Motor neuron (in vitro differentiated cells): Measurements from ENCODE around the gene FRMD4A. TPM values are rescaled to one million over a fixed set of nuclear protein-coding genes. Genes with fewer than 3 reads are reported as not detected.

ENCODE experiments used
- ATAC-seq, 8 experiments: fragments of 200-7000 bp; cut with Tn5 transposase; replicated peaks in 6 of 8; 2 replicates each; pipeline ENCODE4 v1.8.0; 2021; ENCODE audit warnings: mild to moderate bottlenecking in 8 of 8, moderate library complexity in 8 of 8
- H3K27ac ChIP-seq, 2 donors: fragments of 250-450 bp; sonication (Bioruptor Pico); 2 replicates each; pipeline ENCODE4 v1.9.0; 2021; ENCODE audit warnings: antibody characterized with exemption in 2 of 2, mild to moderate bottlenecking in 2 of 2, moderate library complexity in 1 of 2
- H3K4me1 ChIP-seq, 2 donors: fragments of 250-450 bp; sonication (Bioruptor Pico); replicated peaks in 1 of 2; 2 replicates each; pipeline ENCODE4 v1.6.1; 2021; ENCODE audit warnings: antibody characterized with exemption in 2 of 2, mild to moderate bottlenecking in 2 of 2, moderate library complexity in 1 of 2
- H3K4me3 ChIP-seq, 5 donors: fragments of 250-450 bp; sonication (Bioruptor Pico); 2 replicates each; pipeline ENCODE4 v1.9.0; 2021; ENCODE audit warnings: antibody characterized with exemption in 5 of 5, mild to moderate bottlenecking in 5 of 5, moderate library complexity in 4 of 5
- WGBS, 10 experiments: fragments of 450-650 bp; shearing (Covaris generic); methylation state at CpG; one replicate each; pipeline ENCODE4 v1.0.0; 2022; 5-methylcytosine and 5-hydroxymethylcytosine counted together
- in situ Hi-C, 9 experiments: fragments of 400-800 bp; cut with MboI; loops; one replicate each; pipeline ENCODE4 v1.15.0; 2021; ENCODE audit warnings: low sequenced_read_pairs in 9 of 9, low pct_unique_long_range_greater_than_20kb in 2 of 9; ENCODE audit not compliant: unreplicated experiment in 9 of 9
- total RNA-seq, 8 experiments: library from RNA; unstranded; fragments of 300-600 nt; gene quantifications; 2 replicates each; pipeline versions ENCODE4 v1.2.3 to v1.2.4, GENCODE V29; 2022

The FRMD4A gene
- total RNA-seq, 8 experiments from 2014 or later: 18.6 to 87.3 (median 44.5) TPM

DNA sequence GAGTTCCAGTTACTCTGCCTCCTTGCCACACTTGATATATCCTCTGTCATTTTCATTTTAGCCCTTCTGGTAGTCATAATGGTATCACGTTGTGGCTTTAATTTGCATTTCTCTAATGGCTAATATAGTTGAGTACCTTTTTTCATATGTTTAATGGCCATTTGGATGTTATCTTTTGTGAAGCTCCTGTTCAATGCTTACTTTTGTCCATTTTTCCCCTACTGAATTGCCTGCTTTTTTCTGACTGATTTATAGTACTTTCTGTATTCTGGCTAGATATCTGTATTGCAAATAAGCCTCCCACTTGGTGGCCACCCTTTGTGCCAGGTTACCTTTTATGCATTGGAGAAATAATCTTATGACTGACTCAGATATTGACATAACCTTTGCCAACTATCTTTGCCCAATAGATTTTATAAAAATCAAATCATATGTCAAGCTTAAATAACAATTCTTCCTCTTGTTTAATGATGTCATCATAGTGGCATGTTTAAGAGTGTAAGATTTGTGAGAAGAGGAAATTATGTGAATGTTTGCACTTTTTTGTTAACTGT is 693.3 kb downstream of the FRMD4A start:
- in situ Hi-C loops: no loop called here
- 0 to 100% (median 57%) methylated on average over 1 of the region's 1 CpG; no CpG with 5 or more reads in 1 of the 10 experiments for WGBS, 10 experiments
- ATAC-seq: peak in 1 of 8 experiments; percentile 6
- Histone ChIP-seq H3K4me1 (peaks cover 3 to 14% of the 10 kb centered on the region in 2 donors), H3K27ac (no peak overlapping the region), H3K4me3 (no peak overlapping the region)

DNA sequence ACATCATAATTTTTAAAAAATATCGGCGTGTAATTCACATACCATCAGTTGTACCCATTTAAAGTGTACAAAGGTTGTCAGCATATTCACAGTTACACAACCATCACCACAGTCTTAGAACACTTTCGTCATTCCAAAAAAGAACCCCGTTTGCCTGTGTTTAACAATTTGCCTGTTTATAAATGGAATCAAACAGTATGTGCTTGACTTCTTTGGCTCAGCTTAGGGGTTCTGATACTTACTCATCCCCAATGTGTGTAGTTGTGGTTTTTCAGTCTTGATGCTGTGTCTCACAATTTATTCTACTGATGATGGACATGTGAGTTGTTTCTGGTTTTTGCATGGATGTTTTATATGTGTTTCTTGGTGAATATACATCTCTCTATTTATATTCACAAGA is 693.9 kb downstream of the FRMD4A start:
- 83 to 100% (median 93%) methylated on average over 2 to 4 of the region's 4 CpGs for WGBS, 10 experiments

DNA sequence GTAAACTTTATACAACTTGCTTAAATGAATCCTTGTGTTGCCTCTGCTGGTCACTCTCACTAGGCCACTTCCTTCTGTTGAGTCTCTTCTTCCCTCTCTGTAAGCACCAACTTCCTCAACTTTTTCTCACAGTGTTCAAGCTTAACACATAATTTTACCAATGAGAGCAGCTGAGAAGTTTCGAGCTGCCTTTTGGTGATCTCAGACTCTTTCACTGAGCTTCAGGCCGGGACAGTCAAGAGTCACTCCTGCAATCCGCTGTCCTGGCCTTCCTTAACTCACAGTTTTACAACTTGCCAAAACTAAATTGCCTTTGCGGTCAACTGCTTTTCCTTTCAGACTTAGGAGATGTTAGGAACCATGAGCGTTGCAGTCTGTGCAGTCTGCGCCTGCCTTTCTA is 696.5 kb downstream of the FRMD4A start:
- Histone ChIP-seq H3K27ac (no peak overlapping the region), H3K4me1 (peaks cover 3 to 14% of the 10 kb centered on the region in 2 donors), H3K4me3 (no peak overlapping the region)
- in situ Hi-C loops: no loop called here
- no peak for ATAC-seq
- WGBS, 10 experiments: 53 to 100% (median 99%) methylated on average over 1 to 6 of the region's 6 CpGs

More for the DNA sequence above, 693.9 kb downstream of the FRMD4A start:
- no peak overlapping the region for H3K4me3 ChIP-seq
- H3K4me1 ChIP-seq: peaks cover 3 to 14% of the 10 kb centered on the region in 2 donors
- in situ Hi-C loops: no loop called here
- H3K27ac ChIP-seq: no peak overlapping the region
- ATAC-seq: no peak

DNA sequence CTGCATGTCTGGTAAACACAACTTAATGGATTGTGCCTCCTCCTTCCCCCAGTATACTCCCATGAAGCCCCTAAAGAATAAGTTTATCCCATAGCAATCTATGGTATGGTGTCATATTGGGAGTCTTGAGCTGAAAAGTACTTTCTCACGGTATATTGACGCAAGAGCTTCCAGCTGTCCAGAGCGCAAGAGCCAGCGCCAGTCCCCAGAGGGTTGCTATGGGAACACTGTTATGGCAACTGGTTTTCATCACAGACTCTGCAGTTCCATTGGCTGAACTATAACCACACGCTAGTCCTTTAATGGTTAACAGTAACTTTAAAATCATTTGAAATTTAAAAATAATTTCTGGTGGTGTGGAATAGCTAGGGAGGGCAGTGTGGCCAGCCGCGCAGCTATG is 697.0 kb downstream of the FRMD4A start:
- Histone ChIP-seq H3K4me3 (no peak overlapping the region), H3K4me1 (peaks cover 3 to 18% of the 10 kb centered on the region in 2 donors), H3K27ac (no peak overlapping the region)
- WGBS, 10 experiments: 20 to 100% (median 64%) methylated on average over 1 to 7 of the region's 7 CpGs; no CpG with 5 or more reads in 2 of the 10 experiments
- in situ Hi-C loops: no loop called here
- peak in 6 of 8 experiments; percentile 14 to 84 (median 48) for ATAC-seq

DNA sequence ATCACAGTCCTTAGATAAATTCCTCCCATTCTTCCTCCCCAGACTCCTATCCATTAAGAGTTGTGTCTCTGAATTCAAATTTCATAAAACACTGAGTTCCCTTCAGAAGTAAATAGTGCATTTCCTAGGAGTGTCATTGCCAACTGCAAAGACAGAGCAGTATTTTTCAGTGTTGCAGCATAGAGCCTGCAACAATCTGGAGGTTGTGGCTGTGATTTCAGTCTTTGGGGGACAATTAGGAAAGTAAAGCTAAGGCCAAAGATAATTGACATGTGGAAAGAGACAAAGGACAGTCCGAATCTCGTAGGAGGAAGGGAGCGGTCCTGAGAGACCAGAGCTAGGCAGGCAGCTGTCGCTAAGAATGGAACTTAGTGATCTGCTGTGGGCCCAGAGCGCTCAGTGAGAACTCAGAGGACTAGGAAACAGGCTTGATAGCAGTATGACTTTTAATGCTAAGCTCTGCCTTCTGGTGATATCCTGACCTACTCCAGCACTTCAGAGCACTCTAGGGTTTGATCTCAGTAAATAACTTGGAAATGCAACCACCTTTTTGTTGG is 697.8 kb downstream of the FRMD4A start:
- peak in 2 of 8 experiments; percentile 34 to 54 for ATAC-seq
- 59 to 100% (median 87%) methylated on average over 1 to 5 of the region's 5 CpGs; no CpG with 5 or more reads in 3 of the 10 experiments for WGBS, 10 experiments
- in situ Hi-C loops: no loop called here
- H3K4me1 ChIP-seq: peaks cover 3 to 19% of the 10 kb centered on the region in 2 donors
- H3K27ac ChIP-seq: peak overlapping the region in 1 of 2 donors; percentile 28
- H3K4me3 ChIP-seq: no peak overlapping the region

DNA sequence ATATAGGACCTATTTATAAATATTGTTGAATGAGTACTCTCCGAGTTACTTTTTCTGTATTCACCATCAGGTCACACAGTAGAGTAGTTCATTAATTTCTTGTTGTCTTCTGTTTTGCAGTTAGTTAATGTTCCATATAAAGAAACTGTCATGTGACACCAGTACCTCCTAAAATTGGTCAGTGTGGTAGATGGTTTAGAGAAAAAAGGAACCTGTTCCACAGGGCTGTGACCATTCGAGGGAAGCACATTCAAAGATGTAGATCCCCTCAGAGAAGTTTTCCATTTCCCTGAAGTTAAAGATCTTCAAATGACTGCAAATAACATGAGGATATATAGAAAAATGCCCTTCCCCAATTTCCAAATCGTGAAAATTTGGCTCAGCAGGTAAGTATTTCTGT is 698.3 kb downstream of the FRMD4A start:
- ATAC-seq: no peak
- in situ Hi-C loops: no loop called here
- WGBS, 10 experiments: 60 to 100% (median 93%) methylated on average over 1 to 3 of the region's 3 CpGs

DNA sequence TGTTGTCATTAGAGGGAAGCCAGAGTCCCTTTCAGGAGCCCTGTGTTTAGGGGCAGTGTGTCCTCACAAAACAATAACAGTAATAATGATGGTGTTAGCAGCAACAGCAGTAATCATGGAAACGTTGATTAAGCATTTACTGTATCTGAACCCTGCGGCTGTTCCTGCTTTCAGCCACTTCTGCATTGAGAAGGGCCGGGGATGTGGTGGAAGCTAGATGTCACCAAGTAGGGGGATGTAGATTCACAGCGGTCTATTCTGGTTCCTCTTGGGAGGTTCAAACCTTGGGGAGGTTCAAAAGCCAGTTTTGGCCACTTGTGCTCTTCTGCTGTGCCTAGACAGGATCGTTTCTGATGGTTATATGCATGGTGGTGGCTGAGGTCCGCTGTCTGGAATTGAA is 699.1 kb downstream of the FRMD4A start:
- in situ Hi-C loops: no loop called here
- no peak overlapping the region for H3K4me3 ChIP-seq
- WGBS, 10 experiments: 93 to 100% (median 100%) methylated on average over 1 to 5 of the region's 6 CpGs; no CpG with 5 or more reads in 3 of the 10 experiments
- ATAC-seq: no peak
- H3K27ac ChIP-seq: no peak overlapping the region
- H3K4me1 ChIP-seq: peaks cover 0 to 19% of the 10 kb centered on the region in 2 donors

More for the DNA sequence above, 698.3 kb downstream of the FRMD4A start:
- Histone ChIP-seq H3K4me1 (peaks cover under 1 to 19% of the 10 kb centered on the region in 2 donors), H3K27ac (no peak overlapping the region), H3K4me3 (no peak overlapping the region)

DNA sequence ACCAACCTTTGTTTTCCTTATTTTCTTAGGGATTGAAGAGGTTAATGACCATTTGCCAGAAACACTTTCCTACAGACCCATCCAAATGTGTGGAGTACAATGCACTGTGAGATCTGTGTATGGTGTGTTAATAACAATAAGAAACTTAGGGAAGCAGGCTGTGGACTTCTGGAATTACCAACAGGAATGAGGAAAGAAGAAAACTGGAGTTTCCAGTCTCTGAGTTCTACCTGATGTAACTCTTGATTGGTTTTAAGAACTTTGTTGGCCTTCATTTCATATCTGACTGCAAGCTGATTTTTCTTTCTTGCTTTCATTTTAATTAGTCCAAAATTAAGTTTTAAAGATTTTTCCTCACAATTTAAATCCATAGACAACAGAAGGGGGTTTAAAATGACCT is 700.5 kb downstream of the FRMD4A start:
- in situ Hi-C loops: no loop called here
- H3K27ac ChIP-seq: no peak overlapping the region
- H3K4me1 ChIP-seq: peaks cover 0 to 19% of the 10 kb centered on the region in 2 donors
- ATAC-seq: no peak
- no peak overlapping the region for H3K4me3 ChIP-seq

DNA sequence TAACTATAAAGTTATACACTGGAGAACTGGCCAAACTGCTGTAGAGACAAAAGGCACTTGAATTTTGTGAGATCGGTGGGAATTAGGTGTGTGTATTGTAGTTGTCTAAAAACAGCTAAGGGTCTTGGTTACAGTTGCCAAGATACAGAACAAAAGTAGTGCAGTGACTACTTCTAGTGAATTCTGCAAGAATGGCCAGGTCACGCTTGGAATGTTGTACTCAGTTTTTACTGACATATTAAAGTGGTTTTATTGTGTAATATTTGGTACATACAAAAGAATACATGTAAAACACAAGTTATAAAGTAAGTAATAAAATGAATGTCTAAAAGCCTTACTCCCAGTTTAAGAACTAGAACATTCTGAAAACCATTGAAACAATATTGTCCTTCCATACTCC is 701.6 kb downstream of the FRMD4A start:
- peaks cover 0 to 19% of the 10 kb centered on the region in 2 donors for H3K4me1 ChIP-seq
- H3K27ac ChIP-seq: no peak overlapping the region
- 44 to 100% (median 68%) methylated on average over 1 to 2 of the region's 2 CpGs; no CpG with 5 or more reads in 1 of the 10 experiments for WGBS, 10 experiments
- ATAC-seq: peak in 2 of 8 experiments; percentile 42 to 46
- in situ Hi-C loops: no loop called here
- no peak overlapping the region for H3K4me3 ChIP-seq

DNA sequence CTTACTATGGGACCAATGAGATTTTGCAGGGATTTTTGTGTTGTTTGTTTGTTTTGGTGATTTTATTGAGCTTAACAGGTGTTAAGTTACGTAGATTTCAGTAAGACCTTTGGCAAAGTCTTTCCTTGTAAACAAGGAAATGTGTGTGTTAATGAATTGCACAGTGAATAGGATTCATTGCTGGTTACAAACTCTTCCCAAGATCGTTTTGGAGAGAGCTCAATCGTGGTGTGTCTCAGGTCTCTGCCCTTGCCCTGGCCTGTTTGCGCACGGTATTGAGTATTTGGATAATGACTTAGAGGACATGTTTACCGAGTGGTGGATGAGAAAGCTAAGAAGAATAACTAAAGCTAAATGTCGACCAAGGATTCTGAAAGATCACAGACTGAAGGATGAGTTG is 702.1 kb downstream of the FRMD4A start:
- H3K4me1 ChIP-seq: peaks cover 0 to 16% of the 10 kb centered on the region in 2 donors
- ATAC-seq: peak in 2 of 8 experiments; percentile 35 to 57
- 42 to 87% (median 75%) methylated on average over 1 to 6 of the region's 7 CpGs; no CpG with 5 or more reads in 1 of the 10 experiments for WGBS, 10 experiments
- no peak overlapping the region for H3K27ac ChIP-seq
- no peak overlapping the region for H3K4me3 ChIP-seq
- in situ Hi-C loops: no loop called here

DNA sequence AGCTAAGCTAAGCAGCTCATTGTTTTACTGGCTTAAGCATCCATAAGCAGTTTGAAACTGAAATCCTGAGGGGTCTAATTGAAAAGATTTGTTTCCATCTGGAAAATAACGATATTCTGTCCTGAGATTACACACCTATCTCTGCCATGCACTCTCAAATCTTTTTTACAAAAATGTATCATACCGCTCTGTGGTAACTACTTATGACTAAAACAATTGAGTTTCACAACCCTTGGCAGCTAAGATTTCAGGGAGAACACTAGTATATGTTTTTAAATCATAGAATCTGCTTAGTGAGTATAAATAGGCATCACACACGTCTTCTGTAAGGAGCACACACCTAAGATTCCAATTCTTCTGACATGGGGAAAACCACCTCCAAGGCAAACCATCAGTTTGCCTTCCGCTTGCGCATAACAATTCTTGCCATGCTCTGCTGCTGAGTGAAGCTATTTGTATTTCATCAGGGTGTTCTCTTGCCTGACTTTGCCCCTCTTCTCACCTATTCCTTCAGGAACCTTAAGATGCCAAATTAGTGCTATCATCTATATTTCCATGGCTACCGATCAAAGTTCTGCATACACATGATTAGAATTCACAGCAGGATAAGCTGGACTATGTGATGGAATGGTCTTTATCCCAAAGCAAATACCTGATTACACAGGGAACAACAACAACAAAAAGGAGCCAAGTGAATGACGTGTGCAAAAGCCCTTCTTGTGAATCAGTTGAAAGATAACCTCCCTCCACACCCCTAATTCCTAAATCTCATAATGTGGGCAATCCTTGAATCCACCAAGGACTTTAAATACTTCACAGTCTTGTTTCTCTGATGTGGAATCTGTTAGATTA is 703.0 kb downstream of the FRMD4A start:
- ATAC-seq: no peak
- in situ Hi-C loops: no loop called here
- Histone ChIP-seq H3K27ac (no peak overlapping the region), H3K4me1 (peaks cover 0 to 6% of the 10 kb centered on the region in 2 donors), H3K4me3 (no peak overlapping the region)
- 82 to 100% (median 96%) methylated on average over 2 to 5 of the region's 7 CpGs for WGBS, 10 experiments

DNA sequence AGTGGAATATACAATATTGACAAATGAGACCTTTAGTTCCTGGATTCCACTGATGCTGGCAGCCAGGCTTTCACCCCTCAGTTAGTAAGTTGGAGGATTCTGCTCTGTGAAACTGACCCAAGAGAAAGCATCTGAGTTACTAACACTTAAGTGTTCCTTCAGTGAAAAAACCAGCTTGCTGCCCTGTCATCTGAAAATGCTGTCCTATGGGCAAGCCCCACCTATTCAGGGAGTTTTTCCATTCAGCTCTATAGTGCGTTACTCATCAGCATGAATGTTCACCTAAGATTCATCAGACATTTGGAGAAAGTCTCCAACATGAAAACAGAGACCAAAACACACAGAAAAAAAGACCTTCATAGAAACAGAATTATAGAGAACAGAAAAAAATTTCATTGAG is 706.1 kb downstream of the FRMD4A start:
- H3K4me1 ChIP-seq: peaks cover 0 to 5% of the 10 kb centered on the region in 2 donors
- no peak overlapping the region for H3K27ac ChIP-seq
- in situ Hi-C loops: no loop called here
- no peak overlapping the region for H3K4me3 ChIP-seq
- ATAC-seq: peak in 2 of 8 experiments; percentile 29 to 80
- 80 to 100% (median 91%) methylated on average over 1 of the region's 1 CpG; no CpG with 5 or more reads in 4 of the 10 experiments for WGBS, 10 experiments

DNA sequence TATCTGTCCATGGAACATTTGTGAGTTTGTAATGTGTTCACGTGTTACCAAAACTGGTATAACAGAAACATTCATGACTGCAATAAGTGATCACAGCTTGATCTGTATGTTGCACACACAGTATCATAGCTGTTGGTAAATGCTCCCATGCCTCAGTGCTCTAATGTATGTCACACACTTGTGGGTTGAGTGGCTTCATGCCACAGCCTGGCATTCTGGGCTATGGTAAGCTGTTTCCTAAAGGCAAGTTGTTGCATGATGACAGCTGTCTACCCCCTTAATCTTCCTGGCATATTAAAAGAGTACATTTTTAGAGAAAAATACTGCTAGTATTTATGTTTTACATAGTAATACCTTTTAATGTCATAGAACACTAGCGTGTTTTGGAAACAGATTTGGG is 708.8 kb downstream of the FRMD4A start:
- Histone ChIP-seq H3K27ac (no peak overlapping the region), H3K4me1 (no peaks in the 10 kb centered on the region), H3K4me3 (no peak overlapping the region)
- in situ Hi-C loops: no loop called here
- no peak for ATAC-seq
- 0 to 100% (median 88%) methylated on average over 1 to 2 of the region's 2 CpGs; no CpG with 5 or more reads in 1 of the 10 experiments for WGBS, 10 experiments
